HL-60 (cell line): ENCODE measurements around the gene CDH5.

ENCODE experiments used
- GABPA ChIP-seq: IDR thresholded peaks from 2 replicates; pipeline ENCODE4 v1.6.1; 2012; ENCODE audit warnings: low read depth
- POLR2AphosphoS5 ChIP-seq: IDR thresholded peaks from 2 replicates; pipeline ENCODE4 v1.6.1; 2012; ENCODE audit warnings: low read depth
- SPI1 ChIP-seq: IDR thresholded peaks from 2 replicates; pipeline ENCODE4 v1.6.1; 2012; ENCODE audit warnings: low read depth, mild to moderate bottlenecking, borderline replicate concordance
- TF ChIP-seq, protein P1 (sequence below): IDR thresholded peaks from one replicate; pipeline ENCODE4 v1.5.1; 2011; ENCODE audit warnings: low read length, control low read depth, inconsistent platforms; ENCODE audit not compliant: insufficient read depth
- TF ChIP-seq, protein P2 (sequence below): IDR thresholded peaks from 2 replicates; pipeline ENCODE4 v1.6.1; 2012; ENCODE audit warnings: low read depth; ENCODE audit not compliant: insufficient replicate concordance

DNA sequence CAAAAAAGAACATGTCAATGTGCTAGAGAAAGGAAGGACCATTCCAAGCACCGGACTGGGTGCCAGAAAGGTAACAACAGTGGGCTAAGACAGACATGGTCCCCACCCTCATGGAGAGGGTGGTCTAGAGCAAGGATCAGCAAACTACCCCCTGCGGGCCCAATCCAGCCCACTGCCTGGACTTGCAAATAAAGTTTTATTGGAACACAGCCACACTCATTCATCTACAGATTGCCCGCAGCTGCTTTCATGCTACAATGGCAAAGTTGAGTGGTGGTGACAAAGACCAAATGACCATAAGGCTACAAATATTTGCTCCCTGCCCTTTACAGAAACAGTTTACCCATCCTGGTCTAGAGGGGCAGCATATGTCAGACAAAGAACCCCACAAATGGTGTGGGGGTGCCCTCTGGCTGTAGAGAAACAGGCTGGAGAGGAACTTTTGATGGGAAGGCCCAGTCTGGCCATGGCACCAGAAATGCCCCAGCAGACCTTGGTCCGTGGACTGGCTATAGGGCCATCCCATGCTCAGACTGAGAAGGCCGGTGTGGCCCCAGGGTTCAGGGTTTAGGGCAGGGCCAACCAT is 15.2 kb downstream of the CDH5 start:
- TF ChIP-seq, protein P1, sequence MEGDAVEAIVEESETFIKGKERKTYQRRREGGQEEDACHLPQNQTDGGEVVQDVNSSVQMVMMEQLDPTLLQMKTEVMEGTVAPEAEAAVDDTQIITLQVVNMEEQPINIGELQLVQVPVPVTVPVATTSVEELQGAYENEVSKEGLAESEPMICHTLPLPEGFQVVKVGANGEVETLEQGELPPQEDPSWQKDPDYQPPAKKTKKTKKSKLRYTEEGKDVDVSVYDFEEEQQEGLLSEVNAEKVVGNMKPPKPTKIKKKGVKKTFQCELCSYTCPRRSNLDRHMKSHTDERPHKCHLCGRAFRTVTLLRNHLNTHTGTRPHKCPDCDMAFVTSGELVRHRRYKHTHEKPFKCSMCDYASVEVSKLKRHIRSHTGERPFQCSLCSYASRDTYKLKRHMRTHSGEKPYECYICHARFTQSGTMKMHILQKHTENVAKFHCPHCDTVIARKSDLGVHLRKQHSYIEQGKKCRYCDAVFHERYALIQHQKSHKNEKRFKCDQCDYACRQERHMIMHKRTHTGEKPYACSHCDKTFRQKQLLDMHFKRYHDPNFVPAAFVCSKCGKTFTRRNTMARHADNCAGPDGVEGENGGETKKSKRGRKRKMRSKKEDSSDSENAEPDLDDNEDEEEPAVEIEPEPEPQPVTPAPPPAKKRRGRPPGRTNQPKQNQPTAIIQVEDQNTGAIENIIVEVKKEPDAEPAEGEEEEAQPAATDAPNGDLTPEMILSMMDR, result no peak
- TF ChIP-seq, protein P2, sequence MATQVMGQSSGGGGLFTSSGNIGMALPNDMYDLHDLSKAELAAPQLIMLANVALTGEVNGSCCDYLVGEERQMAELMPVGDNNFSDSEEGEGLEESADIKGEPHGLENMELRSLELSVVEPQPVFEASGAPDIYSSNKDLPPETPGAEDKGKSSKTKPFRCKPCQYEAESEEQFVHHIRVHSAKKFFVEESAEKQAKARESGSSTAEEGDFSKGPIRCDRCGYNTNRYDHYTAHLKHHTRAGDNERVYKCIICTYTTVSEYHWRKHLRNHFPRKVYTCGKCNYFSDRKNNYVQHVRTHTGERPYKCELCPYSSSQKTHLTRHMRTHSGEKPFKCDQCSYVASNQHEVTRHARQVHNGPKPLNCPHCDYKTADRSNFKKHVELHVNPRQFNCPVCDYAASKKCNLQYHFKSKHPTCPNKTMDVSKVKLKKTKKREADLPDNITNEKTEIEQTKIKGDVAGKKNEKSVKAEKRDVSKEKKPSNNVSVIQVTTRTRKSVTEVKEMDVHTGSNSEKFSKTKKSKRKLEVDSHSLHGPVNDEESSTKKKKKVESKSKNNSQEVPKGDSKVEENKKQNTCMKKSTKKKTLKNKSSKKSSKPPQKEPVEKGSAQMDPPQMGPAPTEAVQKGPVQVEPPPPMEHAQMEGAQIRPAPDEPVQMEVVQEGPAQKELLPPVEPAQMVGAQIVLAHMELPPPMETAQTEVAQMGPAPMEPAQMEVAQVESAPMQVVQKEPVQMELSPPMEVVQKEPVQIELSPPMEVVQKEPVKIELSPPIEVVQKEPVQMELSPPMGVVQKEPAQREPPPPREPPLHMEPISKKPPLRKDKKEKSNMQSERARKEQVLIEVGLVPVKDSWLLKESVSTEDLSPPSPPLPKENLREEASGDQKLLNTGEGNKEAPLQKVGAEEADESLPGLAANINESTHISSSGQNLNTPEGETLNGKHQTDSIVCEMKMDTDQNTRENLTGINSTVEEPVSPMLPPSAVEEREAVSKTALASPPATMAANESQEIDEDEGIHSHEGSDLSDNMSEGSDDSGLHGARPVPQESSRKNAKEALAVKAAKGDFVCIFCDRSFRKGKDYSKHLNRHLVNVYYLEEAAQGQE, result no peak
- TF ChIP-seq POLR2AphosphoS5 (no peak), GABPA (no peak), SPI1 (no peak)
